ENCODE data around the gene PRSS2.

GRCh38 chr7:142760071-142760642 is 10.6 kb upstream of the PRSS2 start:
- no peak for TF ChIP-seq CTCF (IDR thresholded peaks at IDR 0.05)
- no peak for TF ChIP-seq EZH2 (IDR thresholded peaks at IDR 0.05; ENCODE audit: borderline replicate concordance, insufficient read depth, low read depth, low read length, poor library complexity, severe bottlenecking)
